HG03064 (cell line): Measurements from ENCODE around the gene ORMDL3.
"Not testable (repeated sequence)": the region's sequence is repeated elsewhere in the genome, so short reads cannot be mapped to it uniquely, and the experiment has no call there.

Experiments used
- ATAC-seq: cut with Tn5 transposase; IDR thresholded peaks from one replicate; pipeline ENCODE4 v1.9.1; 2021; ENCODE audit warnings: low read depth; ENCODE audit not compliant: unreplicated experiment

Gene ORMDL3

GRCh38 chr17:39950871-39951348, 23.5 kb upstream of the ORMDL3 start:
- no peak for ATAC-seq

- no peak for ATAC-seq
These were observed 21.6 kb upstream of the ORMDL3 start for GRCh38 chr17:39949028-39949427.

GRCh38 chr17:39948489-39948828, 21.1 kb upstream of the ORMDL3 start:
- ATAC-seq: not testable (repeated sequence)

GRCh38 chr17:39946551-39947330, 19.3 kb upstream of the ORMDL3 start:
- ATAC-seq: no peak

- no peak for ATAC-seq
These were observed 17.0 kb upstream of the ORMDL3 start for GRCh38 chr17:39944393-39944711.

- no peak for ATAC-seq
These were observed 16.4 kb upstream of the ORMDL3 start for GRCh38 chr17:39943702-39944392.

- ATAC-seq: no peak
These were observed 12.4 kb upstream of the ORMDL3 start for GRCh38 chr17:39939588-39940419.

- ATAC-seq: no peak
These were observed 11.7 kb upstream of the ORMDL3 start for GRCh38 chr17:39939106-39939505.

GRCh38 chr17:39938140-39938869, 10.9 kb upstream of the ORMDL3 start:
- ATAC-seq: no peak

- ATAC-seq: no peak
These were observed 10.0 kb upstream of the ORMDL3 start for GRCh38 chr17:39937447-39937846.

GRCh38 chr17:39935909-39936308, 8.5 kb upstream of the ORMDL3 start:
- ATAC-seq: no peak

- no peak for ATAC-seq
These were observed 6.9 kb upstream of the ORMDL3 start for GRCh38 chr17:39934324-39934723.

GRCh38 chr17:39933912-39934311, 6.5 kb upstream of the ORMDL3 start:
- ATAC-seq: no peak

GRCh38 chr17:39929646-39930407, 2.4 kb upstream of the ORMDL3 start:
- ATAC-seq: no peak

- no peak for ATAC-seq
These were observed 1.7 kb upstream of the ORMDL3 start for GRCh38 chr17:39928858-39929645.

GRCh38 chr17:39927929-39928857, 792 bp upstream of the ORMDL3 start:
- ATAC-seq: no peak

GRCh38 chr17:39926588-39927100, 757 bp downstream of the ORMDL3 start:
- no peak for ATAC-seq

GRCh38 chr17:39926135-39926587, 1.2 kb downstream of the ORMDL3 start:
- no peak for ATAC-seq
